NCI-H1417 (cell line): ENCODE results near the gene OR52A1.
"Not testable (repeated sequence)": the region's sequence is repeated elsewhere in the genome, so short reads cannot be mapped to it uniquely, and the experiment has no call there.

ENCODE experiments used
- DNase-seq, 3 experiments: peaks; one replicate each; lab custom pipeline; 2025; lab: John Stamatoyannopoulos, UW

The OR52A1 gene

DNA sequence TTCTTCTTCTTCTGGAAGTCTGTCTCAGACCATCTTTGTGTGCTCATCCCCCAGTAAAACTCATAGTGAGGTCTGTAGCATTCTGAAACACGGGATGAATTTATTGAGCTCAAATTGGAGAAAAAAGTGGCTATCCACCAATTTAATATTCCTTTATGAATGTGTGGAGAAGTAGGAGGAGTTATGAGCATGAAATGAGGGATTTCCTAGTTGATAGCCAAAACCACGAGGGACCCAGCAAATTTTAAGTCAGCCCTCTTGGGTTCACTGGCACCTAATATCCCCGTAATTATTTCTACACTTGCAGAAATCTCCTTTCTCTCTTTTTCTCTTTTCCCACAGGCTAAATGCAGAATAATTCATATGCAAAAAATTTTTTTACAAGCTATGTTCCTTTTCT lies at the start of gene OR52A1:
Gene OR52A1, minus strand, starts transcription at position 101 of the 400 bp plus-strand sequence. CDS start 2,388 bp downstream, outside the sequence.
- DNase-seq: no peak

DNA sequence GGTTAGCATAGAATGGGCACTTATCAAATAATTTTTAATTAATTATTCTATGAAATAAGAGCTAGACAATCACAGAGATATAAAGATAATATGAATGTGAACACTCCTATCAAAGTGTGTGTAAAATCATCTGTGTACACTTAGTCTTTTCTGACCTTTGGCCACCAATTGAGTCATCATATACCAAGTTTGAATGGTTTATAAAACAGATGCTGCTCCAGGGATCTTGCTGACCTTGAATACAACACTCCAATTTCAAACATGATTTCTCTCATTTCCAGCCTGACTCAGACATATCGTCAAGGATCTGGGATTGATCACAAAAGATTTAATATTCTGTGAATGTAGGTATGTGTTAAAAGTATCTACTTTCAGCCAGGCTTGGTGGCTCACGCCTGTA lies 48.8 kb upstream of the OR52A1 start:
- DNase-seq: no peak

GRCh38 chr11:5200582-5200981 lies 46.0 kb upstream of the OR52A1 start, which contains the start of gene OR51V1:
Gene OR51V1, minus strand, starts transcription at chr11:5200682. Its CDS starts 0 bp downstream, at chr11:5200682.
- DNase-seq: no peak

GRCh38 chr11:5198285-5198684 lies 43.7 kb upstream of the OR52A1 start:
- DNase-seq: no peak

GRCh38 chr11:5197536-5197935 lies 43.0 kb upstream of the OR52A1 start:
- no peak for DNase-seq

DNA sequence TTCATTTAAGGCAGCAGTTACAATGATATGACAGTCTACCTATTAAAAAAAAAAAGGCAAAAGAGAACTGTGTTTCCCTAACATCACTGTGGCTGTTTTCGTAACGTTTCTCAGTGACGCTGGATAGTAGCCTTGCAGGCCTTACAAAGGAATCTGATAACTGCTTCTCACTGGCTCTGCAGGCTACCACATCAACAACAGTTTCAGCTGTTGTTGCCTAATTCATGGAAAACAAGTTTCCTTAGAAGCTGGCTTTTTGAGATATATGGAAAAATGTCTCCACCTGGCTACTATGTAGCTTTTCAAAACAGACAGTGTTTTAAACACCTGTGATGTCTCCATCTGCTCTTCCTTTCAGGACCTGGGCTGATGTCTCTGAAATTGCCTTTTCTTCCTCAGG lies 42.2 kb upstream of the OR52A1 start:
- DNase-seq: no peak

- DNase-seq: no peak
These were observed 41.5 kb upstream of the OR52A1 start for GRCh38 chr11:5196067-5196466.

- no peak for DNase-seq
These were observed 38.2 kb upstream of the OR52A1 start for GRCh38 chr11:5192738-5193137.

DNA sequence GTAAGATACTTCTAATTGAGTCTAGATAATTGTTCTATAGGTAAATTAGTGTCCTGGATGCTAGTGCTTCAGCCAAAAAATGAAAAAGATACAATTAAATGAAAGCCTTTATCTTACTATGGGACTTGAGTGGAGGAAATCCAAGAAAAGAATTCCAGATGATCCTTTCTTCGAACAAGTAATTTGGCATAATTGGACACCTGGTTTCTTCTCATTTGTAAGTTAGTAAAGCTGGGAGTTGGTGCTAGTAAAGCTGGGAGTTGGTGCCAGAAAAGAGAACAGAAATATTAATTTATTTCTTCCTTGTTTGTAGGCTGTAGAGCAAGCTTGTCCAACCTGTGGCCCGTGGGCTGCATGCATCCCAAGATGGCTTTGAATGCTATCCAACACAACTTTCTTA lies 33.6 kb upstream of the OR52A1 start:
- DNase-seq: no peak

- DNase-seq: no peak
These were observed 23.7 kb upstream of the OR52A1 start for GRCh38 chr11:5178046-5178837.

DNA sequence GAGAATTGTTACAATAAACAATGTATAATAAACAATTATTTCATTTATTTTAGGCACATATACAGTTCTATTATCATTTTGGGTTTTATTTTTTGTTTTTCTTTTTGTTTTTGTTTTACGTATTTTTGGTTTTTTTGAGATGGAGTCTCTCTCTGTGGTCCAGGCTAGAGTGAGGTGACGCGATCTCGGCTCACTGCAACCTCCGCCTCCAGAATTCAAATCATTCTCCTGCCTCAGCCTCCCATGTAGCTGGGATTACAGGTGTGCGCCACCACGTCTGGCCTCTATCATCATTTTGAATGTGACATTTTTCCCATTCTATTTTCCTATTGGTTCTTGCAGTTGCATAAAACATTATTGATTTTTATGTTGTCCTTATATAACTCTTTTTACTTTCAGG lies 20.4 kb upstream of the OR52A1 start:
- DNase-seq: no peak

GRCh38 chr11:5171856-5172255 lies 17.3 kb upstream of the OR52A1 start:
- no peak for DNase-seq

DNA sequence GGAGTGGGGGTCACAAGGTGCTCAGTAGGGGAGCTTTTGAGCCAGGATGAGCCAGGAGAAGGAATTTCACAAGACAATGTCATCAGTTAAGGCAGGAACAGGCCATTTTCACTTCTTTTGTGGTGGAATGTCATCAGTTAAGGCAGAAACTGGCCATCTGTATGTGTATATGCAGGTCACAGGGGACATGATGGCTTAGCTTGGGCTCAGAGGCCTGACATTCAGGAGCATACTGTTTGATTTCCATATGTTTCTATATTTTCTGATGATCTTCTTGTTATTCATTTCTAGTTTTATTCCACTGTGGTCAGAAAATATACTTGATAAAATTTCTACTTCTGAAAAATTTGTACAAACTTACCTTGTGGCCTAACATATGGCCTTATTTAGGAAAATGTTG lies 11.3 kb upstream of the OR52A1 start:
- not testable (repeated sequence) for DNase-seq

DNA sequence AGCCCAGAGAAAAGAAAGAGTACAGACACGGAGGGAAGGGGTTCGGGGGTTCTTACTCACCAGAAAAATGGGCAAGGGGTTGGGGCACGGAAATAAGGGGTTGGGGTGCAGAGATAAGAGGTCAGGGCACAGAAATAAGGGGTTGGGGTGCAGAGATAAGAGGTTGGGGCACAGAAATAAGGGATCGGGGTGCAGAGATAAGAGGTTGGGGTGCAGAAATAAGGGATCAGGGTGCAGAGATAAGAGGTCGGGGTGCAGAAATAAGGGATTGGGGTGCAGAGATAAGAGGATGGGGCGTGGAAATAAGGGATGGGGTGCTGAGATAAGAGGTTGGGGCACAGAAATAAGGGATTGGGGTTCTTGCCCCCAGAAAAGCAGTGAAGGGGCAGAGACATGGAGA lies 10.2 kb upstream of the OR52A1 start:
- DNase-seq: not testable (repeated sequence)

DNA sequence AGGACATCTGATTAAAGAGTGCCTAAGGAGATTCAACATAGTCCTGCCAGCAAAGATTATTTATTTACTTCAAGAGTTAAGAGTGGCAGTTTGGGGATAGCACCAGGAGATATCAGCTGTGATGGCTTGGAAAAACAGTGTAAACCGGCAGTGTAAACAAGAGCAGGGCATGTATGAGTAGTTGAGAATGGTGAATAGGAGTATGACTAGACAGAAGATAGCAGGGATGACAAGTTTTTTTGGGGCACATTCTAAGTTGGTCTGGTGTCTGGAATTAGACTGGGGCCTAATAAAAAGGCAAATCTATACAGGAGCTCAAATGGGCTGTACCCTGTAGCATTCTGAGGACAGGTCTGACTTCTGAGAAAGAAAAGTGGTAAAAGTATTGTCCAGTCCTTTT lies 6.5 kb upstream of the OR52A1 start:
- DNase-seq: not testable (repeated sequence)

GRCh38 chr11:5160217-5160616 lies 5.7 kb upstream of the OR52A1 start:
- not testable (repeated sequence) for DNase-seq

DNA sequence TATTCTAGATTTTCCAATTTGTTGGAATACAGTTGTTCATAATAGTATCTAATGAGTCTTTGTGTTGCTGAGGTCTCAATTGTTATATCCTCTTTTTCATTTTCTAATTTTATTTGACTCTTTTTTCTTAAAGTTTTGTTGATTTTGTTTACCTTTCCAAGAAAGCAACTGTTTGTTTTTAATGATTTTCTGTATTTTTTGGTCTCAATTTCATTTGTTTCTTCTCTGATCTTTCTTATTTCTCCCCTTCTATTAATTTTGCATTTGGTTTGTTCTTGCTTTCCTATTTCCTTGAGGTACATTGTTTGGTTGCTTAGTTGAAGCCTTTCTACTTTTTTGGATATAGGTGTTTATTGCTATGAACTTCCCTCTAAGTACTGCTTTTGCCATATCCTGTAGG lies 5.2 kb upstream of the OR52A1 start:
- DNase-seq: no peak

GRCh38 chr11:5153574-5154431 lies 754 bp downstream of the OR52A1 start:
- no peak for DNase-seq

DNA sequence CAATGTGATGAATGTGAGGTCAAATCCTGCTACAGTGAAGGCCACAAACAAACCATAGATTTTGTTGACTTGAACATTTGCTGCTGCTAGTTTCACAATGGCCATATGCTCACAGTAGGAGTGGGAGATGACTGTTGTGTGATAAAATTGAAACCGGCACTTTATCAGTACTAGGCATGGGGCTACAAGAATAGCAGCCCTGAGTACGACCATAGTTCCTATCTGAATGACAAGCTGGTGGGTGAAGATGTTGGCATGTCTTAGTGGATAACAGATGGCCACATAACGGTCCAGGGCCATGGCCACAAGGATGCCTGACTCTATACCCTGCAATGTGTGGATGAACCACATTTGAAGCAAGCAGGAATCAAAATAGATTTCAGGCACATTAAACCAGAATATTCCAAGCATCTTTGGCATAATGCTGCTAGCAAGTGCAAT lies 2.8 kb downstream of the OR52A1 start:
- no peak for DNase-seq

DNA sequence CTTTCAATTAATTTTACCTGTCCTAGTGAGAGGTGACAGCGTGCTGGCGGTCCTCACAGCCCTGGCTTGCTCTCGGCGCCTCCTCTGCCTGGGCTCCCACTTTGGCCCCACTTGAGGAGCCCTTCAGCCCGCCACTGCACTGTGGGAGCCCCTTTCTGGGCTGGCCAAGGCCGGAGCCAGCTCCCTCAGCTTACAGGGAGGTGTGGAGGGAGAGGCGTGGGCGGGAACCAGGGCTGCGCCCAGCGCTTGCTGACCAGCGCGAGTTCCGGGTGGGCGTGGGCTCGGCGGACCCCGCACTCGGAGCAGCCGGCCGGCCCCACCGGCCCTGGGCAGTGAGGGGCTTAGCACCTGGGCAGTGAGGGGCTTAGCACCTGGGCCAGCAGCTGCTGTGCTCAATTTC lies 10.4 kb downstream of the OR52A1 start:
- not testable (repeated sequence) for DNase-seq

GRCh38 chr11:5137996-5138395 lies 16.6 kb downstream of the OR52A1 start, which contains the start of gene OR52A5:
Gene OR52A5, minus strand, starts transcription at chr11:5138356. Its CDS starts 5,714 bp downstream, at chr11:5132642.
- DNase-seq: no peak

DNA sequence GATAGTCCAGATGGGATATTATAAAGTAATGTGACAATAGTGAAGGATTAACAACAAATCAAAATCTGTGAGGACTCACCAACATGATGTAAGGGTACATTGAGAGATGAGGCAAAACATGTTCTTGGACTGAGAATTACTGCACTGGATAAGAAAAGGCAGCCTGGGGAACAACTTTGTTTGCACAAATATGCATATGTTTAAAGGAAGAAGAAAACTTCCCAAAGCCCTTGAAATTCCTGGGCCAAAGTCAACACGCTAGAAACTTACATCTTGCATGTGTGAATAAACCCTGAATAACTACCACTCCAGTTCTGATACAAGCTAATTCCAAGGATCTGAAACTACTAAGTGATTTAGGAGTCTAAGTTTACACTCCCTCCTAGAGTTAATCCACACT lies 17.5 kb downstream of the OR52A1 start:
- DNase-seq: no peak

GRCh38 chr11:5136261-5136660 lies 18.3 kb downstream of the OR52A1 start:
- DNase-seq: no peak
